Stimulated activated CD8-positive, alpha-beta memory T cell treated with anti-CD3 and anti-CD28 coated beads, Interleukin-7, amount 100 ng/mL, for 4 hours (primary cell): ENCODE results near the gene DEPDC5.
"Not testable (repeated sequence)": the region's sequence is repeated elsewhere in the genome, so short reads cannot be mapped to it uniquely, and the experiment has no call there.

Experiments used
- DNase-seq, 2 donors: peaks; one replicate each; pipeline ENCODE4 v3.0.0-alpha.2; 2020; ENCODE audit warnings: low read depth in 2 of 2

Gene DEPDC5

DNA sequence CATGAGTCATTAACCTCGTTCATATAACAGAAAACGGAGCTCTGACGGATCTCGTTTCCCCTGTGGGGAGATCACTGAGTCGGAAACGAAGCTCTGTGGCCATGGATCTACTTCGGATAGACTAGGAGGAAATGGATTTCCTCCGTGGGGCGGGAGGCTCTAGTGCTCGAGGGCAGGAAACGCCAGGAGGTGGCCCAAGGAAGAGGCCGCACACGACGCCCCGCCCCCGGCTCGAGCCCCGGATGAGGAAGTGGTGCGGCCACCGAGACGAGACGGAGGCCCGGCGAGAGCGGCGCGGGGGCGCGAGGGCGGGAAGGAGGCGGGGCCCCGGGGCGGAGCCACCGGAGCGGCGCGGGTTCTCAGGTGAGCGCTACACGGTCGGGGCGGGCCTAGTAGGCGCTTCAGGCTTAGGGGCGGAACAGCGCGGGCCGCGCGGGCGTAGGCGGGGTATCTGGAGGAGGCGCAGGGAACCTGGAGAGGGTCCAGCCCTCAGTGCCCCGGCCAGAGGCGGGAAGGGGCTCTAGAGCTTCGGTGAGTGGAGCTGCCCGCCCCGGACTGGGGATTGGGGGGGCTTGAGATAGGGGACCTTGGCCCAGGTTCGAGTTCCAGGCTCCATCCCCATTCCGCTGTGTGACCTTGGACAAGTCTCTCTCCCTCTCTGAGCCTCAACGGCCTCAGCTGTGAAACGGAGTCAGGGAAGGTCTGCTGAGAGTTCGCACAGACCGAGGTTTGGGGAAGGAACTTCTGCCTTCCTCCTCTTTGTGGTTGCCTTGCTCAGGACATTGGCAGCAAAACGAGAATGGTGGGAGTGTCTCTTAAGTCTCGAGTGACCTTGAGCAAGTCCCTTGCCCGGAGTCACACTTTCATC, at the start of gene DEPDC5:
DEPDC5 (plus strand) TSS at position 386 of the 868 bp plus-strand sequence. CDS start 903 bp downstream, outside the sequence.
- peak; percentile 87 to 95 for DNase-seq

DNA sequence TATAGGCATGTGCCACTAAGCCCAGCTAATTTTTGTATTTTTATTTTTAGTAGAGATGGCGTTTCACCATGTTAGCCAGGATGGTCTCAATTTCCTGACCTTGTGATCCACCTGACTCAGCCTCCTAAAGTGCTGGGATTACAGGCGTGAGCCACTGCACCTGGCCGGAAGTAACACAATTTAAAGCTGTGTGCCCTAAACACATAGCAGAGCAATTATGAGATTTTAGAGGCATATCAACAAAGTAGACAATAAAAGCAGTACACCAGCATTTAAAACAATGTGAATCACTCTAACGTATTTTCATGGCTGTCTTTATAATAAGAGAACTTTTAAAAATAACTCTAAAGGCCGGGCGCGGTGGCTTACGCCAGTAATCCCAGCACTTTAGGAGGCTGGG, 46.3 kb upstream of the DEPDC5 start:
- no peak for DNase-seq

GRCh38 chr22:31711226-31711625, 42.6 kb upstream of the DEPDC5 start:
- DNase-seq, result not testable (repeated sequence)

DNA sequence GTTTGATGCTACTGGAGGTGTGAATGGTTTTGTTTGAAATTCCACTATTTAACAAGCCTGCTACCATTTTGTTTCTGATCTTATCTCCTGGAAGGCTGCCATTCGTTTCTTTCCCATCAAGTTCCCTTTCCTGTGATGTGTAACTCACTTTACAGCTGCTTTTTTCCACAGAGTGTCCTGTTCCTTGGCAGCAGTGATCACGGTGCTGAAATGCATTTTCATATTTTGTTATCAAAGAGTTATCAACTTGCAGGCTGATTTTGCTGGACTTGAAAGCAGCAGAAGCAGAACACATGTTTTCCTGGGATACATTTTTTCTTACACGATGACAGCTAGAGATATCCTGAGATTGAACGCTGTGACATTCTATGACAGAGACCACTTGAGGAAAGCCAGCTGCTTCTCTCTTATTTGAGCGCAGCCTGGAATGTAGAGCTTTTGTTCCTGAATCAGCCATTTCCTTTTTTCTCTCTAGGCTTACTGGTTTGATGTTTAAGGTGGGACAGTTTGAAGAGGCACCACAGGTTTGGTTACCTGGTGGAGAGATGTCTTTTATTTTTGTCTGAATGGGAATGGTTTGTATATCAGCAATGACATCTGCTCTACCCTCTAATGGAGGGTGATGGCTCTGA, 38.6 kb upstream of the DEPDC5 start:
- DNase-seq, result no peak

DNA sequence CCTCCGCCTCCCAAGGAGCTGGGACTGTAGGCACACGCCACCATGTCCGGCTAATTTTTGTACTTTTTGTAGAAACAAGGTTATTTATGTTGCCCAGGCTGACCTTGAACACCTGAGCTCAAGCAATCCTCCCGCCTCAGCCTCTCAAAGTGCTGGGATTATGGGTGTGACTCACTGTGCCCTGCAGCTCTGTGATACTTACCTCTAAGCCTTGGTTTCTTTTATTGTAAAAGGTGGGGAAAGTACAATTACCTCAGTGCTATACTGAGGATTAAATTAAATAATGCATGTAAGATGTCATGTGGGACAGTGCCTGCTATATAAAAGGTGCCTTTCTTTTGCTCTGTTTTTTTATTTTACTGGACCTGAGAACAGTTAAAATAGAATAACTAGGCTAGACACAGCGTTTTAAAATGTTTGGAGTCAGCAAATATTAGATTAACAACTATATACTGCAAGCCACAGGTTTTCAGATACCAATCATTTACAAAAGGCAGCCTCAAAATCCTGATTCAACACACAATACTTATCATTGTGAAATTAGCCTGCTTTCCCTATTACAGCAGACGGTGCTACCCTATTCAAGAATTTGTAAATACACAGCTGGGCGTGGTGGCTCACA, 33.9 kb upstream of the DEPDC5 start:
- no peak for DNase-seq

DNA sequence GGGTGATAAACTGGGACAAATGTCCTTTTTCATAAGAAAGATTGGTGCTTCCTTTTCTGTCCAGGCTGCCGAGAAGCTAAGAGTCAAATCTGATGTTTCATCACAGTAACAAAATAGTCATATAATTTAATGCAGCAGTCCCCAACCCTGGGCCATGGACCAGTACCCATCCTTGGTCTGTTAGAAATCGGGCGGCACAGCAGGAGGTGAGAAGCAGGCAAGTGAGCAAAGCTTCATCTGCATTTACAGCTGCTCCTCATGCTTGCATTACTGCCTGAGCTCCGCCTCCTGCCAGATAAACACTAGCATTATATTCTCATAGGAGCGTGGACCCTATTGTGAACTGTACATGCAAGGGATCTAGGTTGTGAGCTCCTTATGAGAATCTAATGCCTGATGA, 30.1 kb upstream of the DEPDC5 start:
- DNase-seq, result no peak

DNA sequence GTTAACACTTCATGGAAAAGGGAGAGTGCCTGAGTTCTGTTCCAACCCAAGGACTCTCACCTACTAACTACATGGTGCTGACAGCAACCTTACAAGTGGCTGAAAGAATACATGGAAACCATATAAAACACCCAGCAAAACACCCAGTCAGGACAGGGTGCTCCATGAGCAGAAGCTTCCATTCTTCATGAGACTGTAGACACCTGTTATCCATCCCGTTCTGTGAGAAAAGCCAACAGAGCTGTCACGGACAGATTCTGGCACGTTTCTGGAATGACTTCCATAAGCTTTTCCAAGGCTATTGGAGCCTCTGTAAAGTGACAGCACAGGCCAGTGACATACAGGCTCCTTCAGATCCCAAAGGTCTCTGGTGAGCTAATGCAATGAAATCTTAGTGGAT, 27.1 kb upstream of the DEPDC5 start:
- no peak for DNase-seq

DNA sequence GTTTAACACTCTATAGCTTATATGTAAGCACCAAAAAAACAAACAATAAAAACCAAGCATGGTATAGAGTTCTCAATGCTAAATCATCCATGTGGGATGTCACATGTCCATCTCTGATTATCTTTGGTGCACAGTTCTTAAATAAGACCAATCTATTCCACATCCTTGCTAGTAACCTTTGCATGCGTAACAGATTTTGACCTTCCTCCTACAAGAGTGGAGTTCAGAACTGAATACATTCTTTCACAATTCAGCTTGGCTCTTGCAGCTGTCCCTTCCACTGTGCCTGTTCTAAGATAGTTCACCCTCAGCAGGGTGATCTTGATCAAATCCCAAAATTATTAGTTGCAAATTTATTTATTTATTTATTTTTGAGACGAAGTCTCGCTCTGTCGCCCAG, 25.0 kb upstream of the DEPDC5 start:
- no peak for DNase-seq

DNA sequence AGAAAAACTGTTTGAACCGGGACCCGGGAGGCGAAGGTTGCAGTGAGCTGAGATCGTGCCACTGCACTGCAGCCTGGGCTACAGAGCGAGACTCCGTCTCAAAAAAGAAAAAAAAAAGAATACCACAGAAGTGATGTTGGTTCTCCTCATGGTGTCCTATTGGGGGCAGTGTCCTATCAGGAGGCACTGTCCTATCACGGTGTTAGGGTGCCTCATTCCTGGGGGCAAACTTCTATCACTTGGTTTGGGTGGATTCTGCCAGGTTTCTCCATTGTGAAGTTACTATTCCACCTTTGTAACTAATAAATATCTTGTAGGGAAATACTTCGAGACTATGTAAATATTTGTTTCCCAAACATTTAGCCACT, 23.5 kb upstream of the DEPDC5 start:
- DNase-seq, result no peak

GRCh38 chr22:31732089-31732829, 21.6 kb upstream of the DEPDC5 start:
- DNase-seq, result no peak

GRCh38 chr22:31733580-31734079, 20.2 kb upstream of the DEPDC5 start:
- no peak for DNase-seq

- DNase-seq, result no peak
These were observed 19.3 kb upstream of the DEPDC5 start for GRCh38 chr22:31734512-31734911.

DNA sequence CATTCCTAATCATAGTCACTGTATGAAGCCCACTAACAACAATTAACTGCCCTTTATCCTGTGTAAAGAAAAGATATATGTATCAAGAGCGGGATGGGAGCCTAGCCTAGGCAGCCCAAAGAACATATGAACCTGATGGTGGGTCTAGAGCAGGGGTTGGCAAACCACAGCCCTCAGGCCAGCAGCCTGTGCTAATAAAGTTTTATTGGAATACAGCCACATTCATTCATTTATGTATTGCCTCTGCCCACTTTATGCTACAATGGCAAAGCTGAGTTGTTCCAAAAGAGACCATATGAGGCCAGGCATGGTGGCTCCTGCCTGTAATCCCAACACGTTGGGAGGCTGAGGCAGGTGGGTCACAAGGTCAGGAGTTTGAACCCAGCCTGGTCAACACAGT, 17.4 kb upstream of the DEPDC5 start:
- DNase-seq, result no peak

- no peak for DNase-seq
These were observed 15.9 kb upstream of the DEPDC5 start for GRCh38 chr22:31737932-31738331.

- no peak for DNase-seq
These were observed 15.3 kb upstream of the DEPDC5 start for GRCh38 chr22:31738566-31738965.

DNA sequence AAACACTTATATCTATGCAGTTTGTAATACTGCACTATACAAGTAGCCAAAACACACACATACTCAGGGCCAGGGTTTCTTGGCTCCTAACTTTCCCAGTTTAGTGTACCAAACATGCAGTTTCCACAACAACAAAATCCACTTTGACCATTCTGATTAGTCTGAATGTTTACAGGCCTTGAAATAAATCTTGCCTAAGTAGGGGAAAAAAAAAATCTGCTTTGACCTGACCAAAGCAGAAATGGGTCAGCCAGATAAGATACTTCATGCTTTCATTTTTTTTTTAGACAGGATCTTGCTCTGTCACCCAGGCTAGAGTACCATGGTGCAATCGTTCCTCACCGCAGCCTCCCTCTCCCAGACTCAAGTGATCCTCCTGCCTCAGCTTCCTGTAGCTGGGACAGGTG, 14.0 kb upstream of the DEPDC5 start:
- DNase-seq, result no peak

DNA sequence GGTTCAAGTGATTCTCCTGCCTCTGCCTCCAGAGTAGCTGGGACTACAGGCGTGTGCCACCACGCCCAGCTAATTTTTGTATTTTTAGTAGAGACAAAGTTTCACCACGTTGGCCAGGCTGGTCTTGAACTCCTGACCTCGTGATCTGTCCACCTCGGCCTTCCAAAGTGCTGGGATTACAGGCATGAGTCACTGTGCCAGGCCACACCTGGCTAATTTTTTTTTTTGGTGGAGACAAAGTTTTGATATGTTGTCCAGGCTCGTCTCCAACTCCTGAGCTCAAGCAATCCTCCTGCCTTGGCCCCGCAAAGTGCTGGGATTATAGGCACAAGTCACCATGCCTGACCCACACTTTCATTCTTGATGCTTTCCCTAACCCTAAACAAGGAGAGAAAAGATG, 13.5 kb upstream of the DEPDC5 start:
- DNase-seq, result not testable (repeated sequence)

- DNase-seq, result no peak
These were observed 11.7 kb upstream of the DEPDC5 start for GRCh38 chr22:31742115-31742514.

DNA sequence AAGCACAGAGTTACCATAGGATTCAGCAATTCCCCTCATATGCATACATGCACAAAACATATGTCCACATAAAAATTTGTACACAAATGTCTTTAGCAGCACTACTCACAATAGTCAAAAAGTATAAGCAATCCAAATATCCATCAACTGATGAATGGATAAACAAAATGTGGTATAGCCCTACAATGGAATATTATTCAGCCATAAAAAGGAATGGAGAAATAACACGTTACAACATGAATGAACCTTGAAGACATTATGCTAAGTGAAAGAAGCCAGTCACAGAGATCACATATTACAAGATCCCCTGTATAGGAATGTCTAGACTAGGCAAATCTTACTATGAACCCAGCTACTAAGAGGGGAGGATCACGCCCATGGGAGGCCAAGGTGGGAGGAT, 11.1 kb upstream of the DEPDC5 start:
- DNase-seq, result no peak

GRCh38 chr22:31743871-31744270, 9.9 kb upstream of the DEPDC5 start:
- DNase-seq, result no peak

DNA sequence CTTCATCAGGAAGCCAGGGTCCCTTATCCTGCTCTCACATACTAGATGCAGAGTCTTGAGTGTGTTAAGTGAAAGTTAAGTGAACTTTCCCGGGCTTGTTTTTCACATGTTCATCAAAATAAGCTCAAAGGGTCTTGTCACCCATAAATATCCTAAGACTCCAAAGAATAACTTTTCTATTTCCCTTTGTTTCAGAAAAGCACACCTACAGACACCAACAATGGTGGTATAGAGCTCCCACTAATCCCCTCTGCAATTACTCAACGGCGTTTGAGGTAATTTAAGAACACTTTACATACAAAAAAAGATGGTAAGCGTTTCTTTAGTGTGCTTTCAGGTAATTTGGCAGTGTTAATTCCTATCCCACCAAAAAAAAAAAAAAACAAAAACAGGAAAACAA, 6.4 kb upstream of the DEPDC5 start:
- no peak for DNase-seq

- DNase-seq, result no peak
These were observed 5.3 kb upstream of the DEPDC5 start for GRCh38 chr22:31748490-31748889.
